ENCODE measurements around the gene SUPT3H.

Gene SUPT3H

GRCh38 chr6:45419571-45420082, 41.9 kb upstream of the SUPT3H start:
- Histone ChIP-seq H3K9ac (ENCODE audit: low read length) (no peak overlapping the region), H3K27me3 (ENCODE audit: control insufficient read depth, insufficient read depth, low read length) (peaks cover 68% of the 10 kb centered on the region), H3K27ac (ENCODE audit: low read length) (no peak overlapping the region), H3K36me3 (ENCODE audit: control insufficient read depth, low read depth, low read length) (no peaks in the 10 kb centered on the region), H3K9me3 (ENCODE audit: control insufficient read depth, low read depth, low read length) (no peaks in the 10 kb centered on the region), H3K4me3 (ENCODE audit: low read length) (peak overlapping the region; percentile 78), H3K4me1 (ENCODE audit: control insufficient read depth, low read depth, low read length) (peaks cover 5% of the 10 kb centered on the region)

DNA sequence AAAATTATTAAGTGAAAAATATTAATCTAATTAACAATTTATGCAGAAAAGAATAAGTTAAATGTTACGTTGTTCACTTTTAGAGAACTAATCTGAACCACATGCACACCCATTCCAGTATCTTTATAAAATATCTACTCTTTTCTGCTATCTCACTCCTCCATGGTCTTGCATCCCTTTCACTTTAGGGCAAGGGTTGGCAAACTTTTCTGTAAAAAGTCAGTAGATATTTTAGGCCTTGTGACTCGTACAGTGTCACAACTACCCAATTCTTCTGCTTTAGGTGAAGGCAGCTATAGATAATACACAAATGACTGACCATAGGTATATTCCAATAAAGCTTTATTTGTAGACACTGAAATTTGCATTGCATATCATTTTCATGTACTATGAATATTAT, 39.7 kb upstream of the SUPT3H start:
- Histone ChIP-seq H3K27ac (ENCODE audit: low read length) (no peak overlapping the region), H3K4me1 (ENCODE audit: control insufficient read depth, low read depth, low read length) (no peaks in the 10 kb centered on the region), H3K9me3 (ENCODE audit: control insufficient read depth, low read depth, low read length) (no peaks in the 10 kb centered on the region), H3K4me3 (ENCODE audit: low read length) (no peak overlapping the region), H3K9ac (ENCODE audit: low read length) (no peak overlapping the region), H3K36me3 (ENCODE audit: control insufficient read depth, low read depth, low read length) (no peaks in the 10 kb centered on the region), H3K27me3 (ENCODE audit: control insufficient read depth, insufficient read depth, low read length) (peaks cover 47% of the 10 kb centered on the region)

DNA sequence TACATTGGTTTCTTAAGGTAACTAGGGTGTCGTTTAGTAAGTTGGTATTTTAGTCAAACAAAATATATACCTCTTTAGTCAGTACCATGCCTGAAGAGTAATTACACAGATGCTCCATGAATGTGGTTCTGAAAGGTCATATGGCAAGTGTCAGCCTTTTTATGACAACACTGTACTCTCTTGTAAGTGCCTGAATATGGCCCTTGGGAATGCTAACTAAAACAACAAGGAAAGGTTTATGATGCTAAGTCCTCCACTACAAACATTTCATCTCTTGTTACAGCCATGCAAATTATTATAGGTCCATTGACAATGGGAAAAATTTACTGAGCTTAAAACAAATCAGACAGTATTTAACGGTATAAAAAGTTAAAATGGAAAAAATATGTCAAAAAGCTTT, 39.0 kb upstream of the SUPT3H start:
- Histone ChIP-seq H3K9ac (ENCODE audit: low read length) (no peak overlapping the region), H3K36me3 (ENCODE audit: control insufficient read depth, low read depth, low read length) (no peaks in the 10 kb centered on the region), H3K9me3 (ENCODE audit: control insufficient read depth, low read depth, low read length) (no peaks in the 10 kb centered on the region), H3K4me3 (ENCODE audit: low read length) (no peak overlapping the region), H3K27me3 (ENCODE audit: control insufficient read depth, insufficient read depth, low read length) (peaks cover 41% of the 10 kb centered on the region), H3K27ac (ENCODE audit: low read length) (no peak overlapping the region), H3K4me1 (ENCODE audit: control insufficient read depth, low read depth, low read length) (no peaks in the 10 kb centered on the region)

- Histone ChIP-seq H3K36me3 (ENCODE audit: control insufficient read depth, low read depth, low read length) (no peaks in the 10 kb centered on the region), H3K9me3 (ENCODE audit: control insufficient read depth, low read depth, low read length) (no peaks in the 10 kb centered on the region), H3K27me3 (ENCODE audit: control insufficient read depth, insufficient read depth, low read length) (peaks cover 34% of the 10 kb centered on the region), H3K4me3 (ENCODE audit: low read length) (no peak overlapping the region), H3K27ac (ENCODE audit: low read length) (no peak overlapping the region), H3K4me1 (ENCODE audit: control insufficient read depth, low read depth, low read length) (no peaks in the 10 kb centered on the region), H3K9ac (ENCODE audit: low read length) (no peak overlapping the region)
Observed at GRCh38 chr6:45415788-45416518, 38.2 kb upstream of the SUPT3H start.

- Histone ChIP-seq H3K4me3 (ENCODE audit: low read length) (no peak overlapping the region), H3K27ac (ENCODE audit: low read length) (no peak overlapping the region), H3K9me3 (ENCODE audit: control insufficient read depth, low read depth, low read length) (no peaks in the 10 kb centered on the region), H3K9ac (ENCODE audit: low read length) (no peak overlapping the region), H3K4me1 (ENCODE audit: control insufficient read depth, low read depth, low read length) (no peaks in the 10 kb centered on the region), H3K36me3 (ENCODE audit: control insufficient read depth, low read depth, low read length) (no peaks in the 10 kb centered on the region), H3K27me3 (ENCODE audit: control insufficient read depth, insufficient read depth, low read length) (peaks cover 28% of the 10 kb centered on the region)
Observed at GRCh38 chr6:45415315-45415714, 37.6 kb upstream of the SUPT3H start.

GRCh38 chr6:45411959-45412358, 34.2 kb upstream of the SUPT3H start:
- H3K27ac ChIP-seq (ENCODE audit: low read length): no peak overlapping the region
- no peaks in the 10 kb centered on the region for H3K27me3 ChIP-seq (ENCODE audit: control insufficient read depth, insufficient read depth, low read length)
- H3K4me1 ChIP-seq (ENCODE audit: control insufficient read depth, low read depth, low read length): no peaks in the 10 kb centered on the region
- no peaks in the 10 kb centered on the region for H3K9me3 ChIP-seq (ENCODE audit: control insufficient read depth, low read depth, low read length)
- H3K36me3 ChIP-seq (ENCODE audit: control insufficient read depth, low read depth, low read length): no peaks in the 10 kb centered on the region
- H3K4me3 ChIP-seq (ENCODE audit: low read length): no peak overlapping the region
- H3K9ac ChIP-seq (ENCODE audit: low read length): no peak overlapping the region

DNA sequence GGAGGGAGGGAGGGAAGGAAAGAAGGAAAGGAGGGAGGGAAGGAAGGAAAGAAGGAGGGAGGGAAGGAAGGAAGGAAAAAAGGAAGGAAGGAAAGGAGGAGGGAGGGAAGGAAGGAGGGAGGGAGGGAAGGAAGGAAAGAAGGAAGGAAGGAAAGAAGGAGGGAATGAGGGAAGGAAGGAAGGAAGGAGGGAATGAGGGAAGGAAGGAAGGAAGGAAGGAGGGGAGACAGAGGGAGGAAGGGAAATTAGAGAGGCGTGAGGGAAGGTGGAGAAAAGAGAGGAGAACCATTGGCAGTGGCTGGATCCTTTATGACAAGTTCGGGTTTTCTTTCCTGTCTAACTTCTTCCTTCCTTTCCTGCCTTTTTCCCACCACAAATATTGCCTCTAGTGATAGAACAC, 22.3 kb upstream of the SUPT3H start:
- H3K27ac ChIP-seq (ENCODE audit: low read length): no peak overlapping the region
- no peaks in the 10 kb centered on the region for H3K27me3 ChIP-seq (ENCODE audit: control insufficient read depth, insufficient read depth, low read length)
- no peaks in the 10 kb centered on the region for H3K36me3 ChIP-seq (ENCODE audit: control insufficient read depth, low read depth, low read length)
- H3K9me3 ChIP-seq (ENCODE audit: control insufficient read depth, low read depth, low read length): no peaks in the 10 kb centered on the region
- H3K9ac ChIP-seq (ENCODE audit: low read length): no peak overlapping the region
- H3K4me1 ChIP-seq (ENCODE audit: control insufficient read depth, low read depth, low read length): no peaks in the 10 kb centered on the region
- H3K4me3 ChIP-seq (ENCODE audit: low read length): no peak overlapping the region

DNA sequence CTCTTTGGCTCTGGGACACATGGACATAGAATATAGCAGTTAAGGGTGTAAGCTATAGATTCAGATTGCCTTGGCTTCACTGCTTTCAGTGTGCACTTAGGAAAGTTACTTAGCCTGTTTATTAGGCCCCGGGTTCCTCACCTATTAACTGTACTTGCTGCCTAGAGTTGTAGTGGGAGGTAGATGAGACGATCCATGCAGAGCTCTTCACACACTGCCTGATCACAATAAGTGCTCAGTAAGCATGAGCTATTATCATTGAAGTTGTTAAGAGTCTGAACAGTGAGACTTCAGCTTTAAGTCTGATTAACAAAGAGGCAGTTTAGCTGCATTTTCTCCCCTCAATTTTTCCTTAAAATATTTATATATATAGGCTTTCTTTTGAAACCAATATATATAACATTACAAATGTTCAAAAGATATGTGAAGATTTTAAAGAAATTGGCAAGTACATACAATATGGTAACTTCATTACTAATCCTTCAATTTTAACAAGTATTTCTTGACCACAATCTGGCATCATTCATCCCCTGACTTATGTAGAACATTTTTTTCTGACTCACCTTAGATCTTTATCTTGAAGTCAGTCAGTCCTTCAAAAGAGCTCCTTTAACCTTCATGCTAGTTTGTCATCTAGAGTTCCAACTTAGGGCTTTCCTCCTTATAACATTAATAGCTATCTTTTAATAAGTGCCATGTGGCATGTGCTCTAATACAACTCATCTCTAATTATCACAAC, 20.5 kb upstream of the SUPT3H start:
- H3K9ac ChIP-seq (ENCODE audit: low read length): no peak overlapping the region
- H3K36me3 ChIP-seq (ENCODE audit: control insufficient read depth, low read depth, low read length): no peaks in the 10 kb centered on the region
- no peaks in the 10 kb centered on the region for H3K27me3 ChIP-seq (ENCODE audit: control insufficient read depth, insufficient read depth, low read length)
- no peak overlapping the region for H3K4me3 ChIP-seq (ENCODE audit: low read length)
- H3K9me3 ChIP-seq (ENCODE audit: control insufficient read depth, low read depth, low read length): no peaks in the 10 kb centered on the region
- H3K4me1 ChIP-seq (ENCODE audit: control insufficient read depth, low read depth, low read length): no peaks in the 10 kb centered on the region
- H3K27ac ChIP-seq (ENCODE audit: low read length): no peak overlapping the region

DNA sequence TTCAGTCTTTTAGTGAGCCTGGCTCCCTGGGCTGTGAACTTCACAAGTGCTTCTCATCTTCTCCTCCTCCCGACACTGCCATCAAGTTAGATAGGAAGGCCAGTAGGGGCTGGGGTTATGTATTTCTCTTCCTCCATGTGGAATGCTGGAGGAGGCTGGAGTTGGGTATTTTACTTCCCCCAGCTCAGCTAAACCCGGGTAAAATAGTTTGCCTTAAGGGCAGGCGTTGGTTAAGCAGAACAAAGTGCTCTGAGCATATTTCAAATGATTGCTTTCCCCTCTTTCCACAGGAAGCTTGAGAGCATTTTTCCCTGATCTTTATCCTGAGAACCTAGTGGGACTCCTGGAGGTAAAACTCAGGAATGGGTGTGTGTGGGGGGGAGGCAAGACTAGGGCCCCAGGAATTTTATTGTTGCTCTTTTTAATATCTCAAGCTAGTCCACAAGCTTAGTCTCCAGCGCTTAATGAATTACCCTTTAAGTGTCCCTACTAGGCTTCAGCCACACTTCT, 16.9 kb upstream of the SUPT3H start:
- H3K27ac ChIP-seq (ENCODE audit: low read length): no peak overlapping the region

DNA sequence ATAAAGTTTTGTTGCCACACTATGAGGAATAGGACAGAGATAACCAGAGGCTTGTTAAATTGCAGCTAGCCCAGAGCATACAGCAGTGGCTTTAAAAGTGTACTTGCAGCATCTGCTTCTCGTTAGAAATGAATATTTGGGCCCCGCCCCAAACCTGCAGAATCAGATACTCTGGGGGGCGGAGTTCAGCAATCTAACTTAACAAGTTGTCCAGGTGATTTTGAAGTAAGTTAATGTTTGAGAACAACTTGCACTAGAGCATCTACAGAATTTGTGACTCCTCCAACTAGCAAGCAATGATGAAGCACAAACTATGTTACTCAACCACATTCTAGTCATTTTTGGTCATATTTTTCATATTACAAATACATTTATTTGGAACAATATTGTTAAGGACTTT, 10.6 kb upstream of the SUPT3H start:
- H3K27ac ChIP-seq (ENCODE audit: low read length): no peak overlapping the region
- H3K9me3 ChIP-seq (ENCODE audit: control insufficient read depth, low read depth, low read length): no peaks in the 10 kb centered on the region
- no peaks in the 10 kb centered on the region for H3K36me3 ChIP-seq (ENCODE audit: control insufficient read depth, low read depth, low read length)
- H3K9ac ChIP-seq (ENCODE audit: low read length): no peak overlapping the region
- H3K27me3 ChIP-seq (ENCODE audit: control insufficient read depth, insufficient read depth, low read length): no peaks in the 10 kb centered on the region
- H3K4me3 ChIP-seq (ENCODE audit: low read length): no peak overlapping the region
- no peaks in the 10 kb centered on the region for H3K4me1 ChIP-seq (ENCODE audit: control insufficient read depth, low read depth, low read length)

More for the DNA sequence above, 16.9 kb upstream of the SUPT3H start:
- Histone ChIP-seq H3K27me3 (ENCODE audit: control insufficient read depth, insufficient read depth, low read length) (no peaks in the 10 kb centered on the region), H3K36me3 (ENCODE audit: control insufficient read depth, low read depth, low read length) (no peaks in the 10 kb centered on the region), H3K4me3 (ENCODE audit: low read length) (no peak overlapping the region), H3K9ac (ENCODE audit: low read length) (no peak overlapping the region), H3K4me1 (ENCODE audit: control insufficient read depth, low read depth, low read length) (no peaks in the 10 kb centered on the region), H3K9me3 (ENCODE audit: control insufficient read depth, low read depth, low read length) (no peaks in the 10 kb centered on the region)

DNA sequence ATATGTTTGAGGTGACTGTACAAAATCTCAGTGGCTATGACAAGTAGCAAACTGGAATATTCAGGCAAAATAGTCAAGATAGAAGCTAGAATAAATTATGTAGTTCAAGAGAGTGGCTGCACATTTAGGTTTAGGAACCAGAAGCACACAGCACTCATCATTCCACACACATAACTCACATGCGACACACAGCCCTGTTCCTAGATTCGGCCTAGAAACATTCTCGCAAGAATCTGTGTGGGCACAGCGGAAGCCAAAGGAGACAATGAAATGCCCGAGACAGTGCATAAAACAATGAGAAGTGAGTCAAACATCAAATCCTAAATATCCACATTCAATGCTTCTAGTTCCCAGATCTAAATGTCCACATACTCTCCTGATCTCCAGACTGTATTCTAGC, 9.5 kb upstream of the SUPT3H start:
- no peaks in the 10 kb centered on the region for H3K27me3 ChIP-seq (ENCODE audit: control insufficient read depth, insufficient read depth, low read length)
- H3K27ac ChIP-seq (ENCODE audit: low read length): no peak overlapping the region
- no peaks in the 10 kb centered on the region for H3K36me3 ChIP-seq (ENCODE audit: control insufficient read depth, low read depth, low read length)
- H3K9me3 ChIP-seq (ENCODE audit: control insufficient read depth, low read depth, low read length): no peaks in the 10 kb centered on the region
- H3K4me3 ChIP-seq (ENCODE audit: low read length): no peak overlapping the region
- H3K9ac ChIP-seq (ENCODE audit: low read length): no peak overlapping the region
- no peaks in the 10 kb centered on the region for H3K4me1 ChIP-seq (ENCODE audit: control insufficient read depth, low read depth, low read length)

All from iPS-18a (cell line).